HepG2 (cell line): ENCODE results near the gene BCL2L13. TPM values are rescaled to one million over a fixed set of nuclear protein-coding genes. Genes with fewer than 3 reads are reported as not detected.
A peak's percentile ranks its signal among the peaks of the same experiment; 100 is the strongest.

Experiments
- ATAC-seq: fragments of 200-7000 bp; cut with Tn5 transposase; 3 replicates; pipeline ENCODE4 v1.9.1; 2020; ENCODE audit warnings: mild to moderate bottlenecking, moderate library complexity
- BruUV-seq: library from RNA; stranded (reverse); fragments of 400-500 nt; replicated peaks from 2 replicates; lab custom pipeline; 2021; lab: Mats Ljungman, UMichigan
- CTCF ChIA-PET: fragments of 300-600 bp; formaldehyde crosslinking; extraction: SDS; loops from one replicate; lab custom pipeline; 2021; ENCODE audit warnings: low total read pairs, inconsistent platforms, low intra/inter-chr PET ratio; lab: Yijun Ruan, JAX
- POLR2A ChIA-PET: fragments of 350-600 bp; sonication (Branson Sonifier 250); formaldehyde crosslinking; loops from one replicate; lab custom pipeline; 2020; ENCODE audit warnings: antibody characterized with exemption, inconsistent platforms; lab: Yijun Ruan, JAX
- DNase-seq: peaks from one replicate; pipeline ENCODE4 v3.0.0-alpha.2; 2015; ENCODE audit warnings: low spot score
- FAIRE-seq: peaks from 3 replicates; lab custom pipeline; 2011; peaks lifted over from hg19 to GRCh38; lab: Jason Lieb, UNC
- H2AFZ ChIP-seq: one replicate; pipeline ENCODE4 v1.6.1; 2011; ENCODE audit warnings: low read length, inconsistent platforms
- H3K27ac ChIP-seq: fragments of 300-600 bp; 3 replicates; pipeline ENCODE4 v1.8.0; 2011; ENCODE audit warnings: mixed run types, mild to moderate bottlenecking, mixed read lengths, low read length, inconsistent platforms; ENCODE audit not compliant: insufficient read depth; ENCODE audit errors: extremely low read length
- H3K27me3 ChIP-seq, 2 experiments: fragments of 200-600 bp in 1 of 2; 2 replicates in 1 of 2; 3 replicates in 1 of 2; pipeline versions ENCODE4 v1.6.0 to v1.8.0; 2011; ENCODE audit warnings: low read length in 2 of 2, mild to moderate bottlenecking in 2 of 2, moderate library complexity in 2 of 2, inconsistent platforms in 1 of 2; ENCODE audit not compliant: insufficient read depth in 2 of 2, control insufficient read depth in 1 of 2
- H3K36me3 ChIP-seq, 2 experiments: fragments of 200-600 bp in 1 of 2; replicated peaks in 1 of 2; 2 replicates in 1 of 2; 3 replicates in 1 of 2; pipeline versions ENCODE4 v1.5.1 to v1.8.0; 2011; ENCODE audit warnings: low read length in 2 of 2, inconsistent platforms in 1 of 2; ENCODE audit not compliant: insufficient read depth in 2 of 2, control insufficient read depth in 1 of 2
- H3K4me1 ChIP-seq: 2 replicates; pipeline ENCODE4 v1.5.1; 2012; ENCODE audit warnings: low read length, inconsistent platforms; ENCODE audit not compliant: insufficient read depth
- H3K4me2 ChIP-seq: 2 replicates; pipeline ENCODE4 v1.6.0; 2011; ENCODE audit warnings: low read depth, low read length, inconsistent platforms
- H3K4me3 ChIP-seq, 3 experiments: fragments of 200-600 bp in 1 of 3; sonication (generic), shearing (Covaris generic) in 1 of 3; replicated peaks in 1 of 3; 2 replicates each; pipeline ENCODE4 v1.5.1; 2011 to 2016; ENCODE audit warnings: low read length in 3 of 3, inconsistent platforms in 2 of 3, low read depth in 2 of 3, mild to moderate bottlenecking in 2 of 3, control low read depth in 1 of 3, mixed read lengths in 1 of 3; ENCODE audit not compliant: insufficient read depth in 1 of 3
- H3K79me2 ChIP-seq: one replicate; pipeline ENCODE4 v1.6.1; 2011; ENCODE audit warnings: low read length, inconsistent platforms; ENCODE audit not compliant: insufficient read depth
- H3K9ac ChIP-seq: 2 replicates; pipeline ENCODE4 v1.6.0; 2011; ENCODE audit warnings: mild to moderate bottlenecking, low read depth, low read length, inconsistent platforms; ENCODE audit not compliant: insufficient read depth
- H3K9me3 ChIP-seq: 2 replicates; pipeline ENCODE4 v1.5.1; 2012; ENCODE audit warnings: mild to moderate bottlenecking, low read length
- H4K20me1 ChIP-seq: 2 replicates; pipeline ENCODE4 v1.6.0; 2011; ENCODE audit warnings: inconsistent platforms, mild to moderate bottlenecking, low read length, moderate library complexity; ENCODE audit not compliant: insufficient read depth
- RBM22 ChIP-seq: fragments of 200-400 bp; formaldehyde crosslinking; optimal IDR thresholded peaks from 2 replicates; pipeline ENCODE3; 2017; ENCODE audit warnings: mild to moderate bottlenecking, low read length, moderate library complexity
- SMYD3 ChIP-seq: sonication (generic); formaldehyde crosslinking; IDR thresholded peaks from 2 replicates; pipeline ENCODE4 v1.8.1; 2023; ENCODE audit warnings: mild to moderate bottlenecking, missing genetic modification reagents
- ZNF274 ChIP-seq: sonication (generic); formaldehyde crosslinking; IDR thresholded peaks from 2 replicates; pipeline ENCODE4 v1.5.1; 2020; ENCODE audit warnings: mild to moderate bottlenecking, missing genetic modification reagents
- ZNF530 ChIP-seq: sonication (generic); formaldehyde crosslinking; IDR thresholded peaks from 2 replicates; pipeline ENCODE4 v1.5.0; 2020; ENCODE audit warnings: low read depth, mild to moderate bottlenecking, missing genetic modification reagents
- ZNF790 ChIP-seq: sonication (generic); formaldehyde crosslinking; IDR thresholded peaks from 2 replicates; pipeline ENCODE4 v1.8.0; 2022; ENCODE audit warnings: missing genetic modification reagents, mild to moderate bottlenecking, borderline replicate concordance
- WGBS: methylation state at CpG from one replicate; pipeline ENCODE4 v1.1.6; 2017; ENCODE audit warnings: low lambda C conversion rate; 5-methylcytosine and 5-hydroxymethylcytosine counted together
- in situ Hi-C: cut with HindIII; loops from 2 replicates; pipeline ENCODE4 v1.10.0; 2017; ENCODE audit warnings: low pct_unique_long_range_greater_than_20kb; ENCODE audit not compliant: extremely low pct_ligation_motif_present
- intact Hi-C: fragments of 100-400 bp; cut with micrococcal nuclease; formaldehyde crosslinking; loops from one replicate; pipeline ENCODE4 v1.10.0; 2022; ENCODE audit not compliant: unreplicated experiment
- polyA plus RNA-seq, 8 experiments: library from polyadenylated mRNA; depleted of rRNA in 3 of 8; stranded (reverse) in 7 of 8; unstranded in 1 of 8; fragments of >200 nt; fragmentation: Illumina TruSeq in 4 of 8; extraction: Trizol in 4 of 8; gene quantifications; 2 replicates each; pipeline versions ENCODE4 v1.2.1 to v1.2.3, GENCODE V29; 2011 to 2016; ENCODE audit warnings: low read depth in 4 of 8, missing spikeins in 1 of 8, mixed read lengths in 1 of 8; ENCODE audit not compliant: insufficient read depth in 1 of 8
- total RNA-seq, 5 experiments: library from RNA; depleted of rRNA; stranded (reverse); fragments of >200 nt; fragmentation: Illumina TruSeq; extraction: Trizol; gene quantifications; 2 replicates each; pipeline ENCODE4 v1.2.3, GENCODE V29; 2016; ENCODE audit warnings: low read depth in 1 of 5
- TF ChIP-seq, protein P1 (sequence below): sonication (generic); formaldehyde crosslinking; IDR thresholded peaks from 2 replicates; pipeline ENCODE4 v1.8.0; 2022; ENCODE audit warnings: missing genetic modification reagents, mild to moderate bottlenecking, borderline replicate concordance
- TF ChIP-seq, protein P2 (sequence below): sonication (generic); formaldehyde crosslinking; IDR thresholded peaks from 2 replicates; pipeline ENCODE4 v1.5.0; 2020; ENCODE audit warnings: mild to moderate bottlenecking, missing genetic modification reagents, borderline replicate concordance

Gene BCL2L13
- total and polyA plus RNA-seq, 2 of the 13 experiments (the other 11 are each of a cell fraction or from before 2014, with no cell fraction given), result 13.5 to 14.6 TPM

DNA sequence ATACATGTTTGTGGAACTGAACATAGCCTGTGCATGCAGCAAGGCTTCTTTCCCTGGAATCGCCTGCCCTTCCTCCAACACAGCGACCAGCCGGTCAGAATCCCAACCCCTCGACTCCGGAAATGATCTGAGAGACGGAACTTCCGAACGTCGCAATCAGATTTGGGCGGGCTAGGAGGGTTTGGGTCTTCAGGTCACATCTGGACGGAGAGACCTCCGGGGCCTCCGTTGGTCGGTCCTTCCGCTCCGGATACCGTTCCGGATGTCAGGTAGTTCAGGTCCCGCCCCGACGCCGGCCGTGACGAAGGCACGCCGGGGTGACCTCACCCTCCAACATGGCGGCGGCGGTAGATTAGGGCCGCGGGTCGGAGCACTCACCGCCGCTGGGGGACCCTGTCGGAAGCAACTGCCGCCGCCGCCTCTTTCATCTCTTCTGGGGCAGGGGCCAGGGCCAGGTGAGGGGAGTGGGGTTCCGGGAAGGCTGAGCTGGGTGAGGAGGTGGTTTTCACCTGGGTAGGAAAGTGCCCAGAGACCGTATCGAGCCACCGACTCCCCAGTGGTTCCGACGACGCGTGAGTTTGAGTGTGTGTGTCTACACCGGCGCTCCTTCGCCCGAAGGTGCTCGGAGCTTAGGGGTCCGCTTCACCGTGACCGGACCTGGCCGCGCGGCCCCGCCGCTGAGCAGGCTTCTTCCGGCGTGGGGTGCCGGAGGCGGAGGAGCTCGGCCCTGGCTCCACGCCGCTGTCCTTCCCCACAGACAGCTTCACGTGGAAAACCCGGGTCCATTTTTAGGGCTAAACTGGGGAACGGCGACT lies at the start of gene BCL2L13 (continued):
- TF ChIP-seq, protein P1, sequence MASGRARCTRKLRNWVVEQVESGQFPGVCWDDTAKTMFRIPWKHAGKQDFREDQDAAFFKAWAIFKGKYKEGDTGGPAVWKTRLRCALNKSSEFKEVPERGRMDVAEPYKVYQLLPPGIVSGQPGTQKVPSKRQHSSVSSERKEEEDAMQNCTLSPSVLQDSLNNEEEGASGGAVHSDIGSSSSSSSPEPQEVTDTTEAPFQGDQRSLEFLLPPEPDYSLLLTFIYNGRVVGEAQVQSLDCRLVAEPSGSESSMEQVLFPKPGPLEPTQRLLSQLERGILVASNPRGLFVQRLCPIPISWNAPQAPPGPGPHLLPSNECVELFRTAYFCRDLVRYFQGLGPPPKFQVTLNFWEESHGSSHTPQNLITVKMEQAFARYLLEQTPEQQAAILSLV, result no peak
- TF ChIP-seq ZNF790 (no peak), ZNF530 (CRISPR knock-in tag) (no peak)
- TF ChIP-seq, protein P2, sequence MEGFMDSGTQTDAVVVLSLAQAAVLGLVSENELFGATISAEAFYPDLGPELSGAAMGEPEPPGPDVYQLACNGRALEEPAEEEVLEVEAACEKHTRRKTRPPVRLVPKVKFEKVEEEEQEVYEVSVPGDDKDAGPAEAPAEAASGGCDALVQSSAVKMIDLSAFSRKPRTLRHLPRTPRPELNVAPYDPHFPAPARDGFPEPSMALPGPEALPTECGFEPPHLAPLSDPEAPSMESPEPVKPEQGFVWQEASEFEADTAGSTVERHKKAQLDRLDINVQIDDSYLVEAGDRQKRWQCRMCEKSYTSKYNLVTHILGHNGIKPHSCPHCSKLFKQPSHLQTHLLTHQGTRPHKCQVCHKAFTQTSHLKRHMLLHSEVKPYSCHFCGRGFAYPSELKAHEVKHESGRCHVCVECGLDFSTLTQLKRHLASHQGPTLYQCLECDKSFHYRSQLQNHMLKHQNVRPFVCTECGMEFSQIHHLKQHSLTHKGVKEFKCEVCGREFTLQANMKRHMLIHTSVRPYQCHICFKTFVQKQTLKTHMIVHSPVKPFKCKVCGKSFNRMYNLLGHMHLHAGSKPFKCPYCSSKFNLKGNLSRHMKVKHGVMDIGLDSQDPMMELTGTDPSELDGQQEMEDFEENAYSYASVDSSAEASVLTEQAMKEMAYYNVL, result peak; percentile 68; the same call in 1 of the 2 replicates

DNA sequence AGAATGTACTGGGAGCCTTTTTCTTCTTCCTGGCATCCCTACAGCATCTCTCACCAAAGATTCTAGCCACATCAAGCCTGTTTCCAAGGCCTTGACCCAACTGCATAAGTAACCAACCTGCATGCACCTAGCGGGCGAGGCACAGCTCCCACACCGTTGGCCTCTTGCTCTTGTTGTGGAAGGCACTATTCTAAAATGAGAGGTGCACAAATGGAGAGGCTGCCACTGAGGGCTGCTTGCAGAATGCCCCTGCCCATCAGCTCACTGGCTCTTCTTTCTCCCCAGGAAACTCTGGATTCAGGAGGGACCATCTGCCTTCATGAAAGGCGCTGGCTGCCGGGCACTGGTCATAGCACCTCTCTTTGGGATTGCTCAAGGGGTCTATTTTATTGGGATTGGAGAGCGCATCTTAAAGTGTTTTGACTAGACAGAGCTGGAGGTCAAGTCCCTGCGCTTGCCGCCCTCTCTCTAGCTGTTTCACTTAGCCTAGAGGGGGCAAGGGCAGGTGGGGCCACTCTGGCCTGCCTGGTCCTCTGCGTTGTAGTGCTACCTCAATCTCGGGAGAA lies 48.7 kb upstream of the BCL2L13 start:
- Histone ChIP-seq H3K27me3 (no peaks in the 10 kb centered on the region), H4K20me1 (no peaks in the 10 kb centered on the region), H3K79me2 (no peaks in the 10 kb centered on the region), H3K9ac (no peak overlapping the region), H3K36me3 (peaks cover 14 to 41% of the 10 kb centered on the region in 2 experiments; a peak in 4 of 5 replicates), H3K9me3 (no peaks in the 10 kb centered on the region), H3K4me3 (no peak overlapping the region)
- DNase-seq (no peak), FAIRE-seq (no peak), ATAC-seq (no peak; the same call in 2 of the 3 replicates)
- CTCF ChIA-PET, result no interaction called here
- in situ Hi-C loops, result no loop called here
- POLR2A ChIA-PET, result no interaction called here
- TF ChIP-seq RBM22, result peak; percentile 70
- TF ChIP-seq SMYD3 (CRISPR knock-in tag), result no peak
- no peak for TF ChIP-seq ZNF274 (CRISPR knock-in tag)
- TF ChIP-seq, all 625 proteins: peak for 1
- H3K4me2 ChIP-seq, result no peak overlapping the region
- 94% methylated on average over 10 of the region's 10 CpGs for WGBS
- H2AFZ ChIP-seq, result no peak overlapping the region
- intact Hi-C loops, result no loop called here
- no TSS peak for BruUV-seq
- H3K4me1 ChIP-seq, result no peaks in the 10 kb centered on the region
- H3K27ac ChIP-seq, result no peak overlapping the region
